Loucy (cell line): ENCODE results near the gene ZFAND3.
A peak's percentile ranks its signal among the peaks of the same experiment; 100 is the strongest.

Experiments used
- H2AFZ ChIP-seq: fragments of 200-600 bp; sonication (generic); 2 replicates; pipeline ENCODE4 v1.6.0; 2016; ENCODE audit warnings: antibody characterized with exemption, mild to moderate bottlenecking, low read length, moderate library complexity
- H3F3A ChIP-seq: fragments of 200-600 bp; 2 replicates; pipeline ENCODE4 v1.6.0; 2016; ENCODE audit warnings: antibody characterized with exemption, low read depth, mild to moderate bottlenecking
- H3K27me3 ChIP-seq: fragments of 200-600 bp; sonication (generic); 2 replicates; pipeline ENCODE4 v1.6.1; 2014; ENCODE audit warnings: low read length, mild to moderate bottlenecking; ENCODE audit not compliant: insufficient read depth, poor library complexity, severe bottlenecking
- H3K36me3 ChIP-seq: fragments of 200-600 bp; sonication (generic); 2 replicates; pipeline ENCODE4 v1.6.1; 2016; ENCODE audit warnings: low read length; ENCODE audit not compliant: insufficient read depth
- H3K4me1 ChIP-seq: fragments of 200-600 bp; sonication (generic); 2 replicates; pipeline ENCODE4 v1.5.1; 2014; ENCODE audit warnings: low read length, mild to moderate bottlenecking; ENCODE audit not compliant: insufficient read depth, poor library complexity, severe bottlenecking
- H3K4me2 ChIP-seq: fragments of 200-600 bp; sonication (generic); 2 replicates; pipeline ENCODE4 v1.6.0; 2014; ENCODE audit warnings: antibody characterized with exemption, low read length, low read depth, mild to moderate bottlenecking; ENCODE audit not compliant: poor library complexity, severe bottlenecking
- H3K4me3 ChIP-seq: fragments of 200-600 bp; sonication (generic); 2 replicates; pipeline ENCODE4 v1.5.1; 2014; ENCODE audit warnings: low read length, mild to moderate bottlenecking, mixed read lengths; ENCODE audit not compliant: poor library complexity, severe bottlenecking
- H3K79me2 ChIP-seq: fragments of 200-600 bp; sonication (generic); 2 replicates; pipeline ENCODE4 v1.6.1; 2014; ENCODE audit warnings: low read length; ENCODE audit not compliant: insufficient read depth
- H3K9ac ChIP-seq: fragments of 200-600 bp; sonication (generic); 2 replicates; pipeline ENCODE4 v1.6.0; 2014; ENCODE audit warnings: mild to moderate bottlenecking, low read depth, low read length, moderate library complexity; ENCODE audit not compliant: poor library complexity, severe bottlenecking
- H3K9me2 ChIP-seq: fragments of 200-600 bp; sonication (generic); replicated peaks from 2 replicates; pipeline ENCODE4 v1.6.1; 2016; ENCODE audit warnings: low read depth, low read length, mixed read lengths
- H3K9me3 ChIP-seq: fragments of 200-600 bp; sonication (generic); 2 replicates; pipeline ENCODE4 v1.6.1; 2014; ENCODE audit warnings: mild to moderate bottlenecking, antibody characterized with exemption, low read length, low read depth; ENCODE audit not compliant: insufficient read depth
- H4K20me1 ChIP-seq: fragments of 200-600 bp; sonication (generic); 2 replicates; pipeline ENCODE4 v1.6.0; 2014; ENCODE audit warnings: antibody characterized with exemption, low read length, mild to moderate bottlenecking; ENCODE audit not compliant: insufficient read depth, poor library complexity, severe bottlenecking
- EZH2phosphoT487 ChIP-seq: fragments of 200-600 bp; IDR thresholded peaks from 2 replicates; pipeline ENCODE4 v1.6.1; 2018; ENCODE audit warnings: antibody characterized with exemption, mild to moderate bottlenecking, moderate library complexity, borderline replicate concordance
- TF ChIP-seq, protein P1 (sequence below): fragments of 200-600 bp; sonication (generic); conservative IDR thresholded peaks from 2 replicates; pipeline ENCODE4 v1.5.1; 2014; ENCODE audit warnings: mild to moderate bottlenecking, antibody characterized with exemption, low read length

The ZFAND3 gene

DNA sequence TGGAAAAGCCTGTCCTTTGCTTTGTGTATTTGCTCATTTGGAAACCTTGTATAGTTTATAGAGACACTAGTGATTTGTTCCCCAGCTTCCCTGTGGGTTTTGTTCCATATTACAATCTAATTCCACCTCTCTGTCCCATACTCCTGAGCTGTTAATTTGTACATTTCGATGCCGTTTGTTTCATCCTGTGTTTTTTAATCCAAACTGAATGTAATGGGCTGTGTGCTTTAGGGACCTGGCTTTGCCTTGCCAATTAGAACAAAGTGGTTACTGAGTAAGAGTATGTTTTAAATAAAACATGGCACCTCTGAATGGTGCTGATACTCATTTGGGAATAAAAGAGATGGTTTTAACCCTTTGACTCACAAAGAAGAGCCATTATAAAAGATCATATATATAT, 122.3 kb downstream of the ZFAND3 start:
- no peak for TF ChIP-seq EZH2phosphoT487
- TF ChIP-seq, protein P1, sequence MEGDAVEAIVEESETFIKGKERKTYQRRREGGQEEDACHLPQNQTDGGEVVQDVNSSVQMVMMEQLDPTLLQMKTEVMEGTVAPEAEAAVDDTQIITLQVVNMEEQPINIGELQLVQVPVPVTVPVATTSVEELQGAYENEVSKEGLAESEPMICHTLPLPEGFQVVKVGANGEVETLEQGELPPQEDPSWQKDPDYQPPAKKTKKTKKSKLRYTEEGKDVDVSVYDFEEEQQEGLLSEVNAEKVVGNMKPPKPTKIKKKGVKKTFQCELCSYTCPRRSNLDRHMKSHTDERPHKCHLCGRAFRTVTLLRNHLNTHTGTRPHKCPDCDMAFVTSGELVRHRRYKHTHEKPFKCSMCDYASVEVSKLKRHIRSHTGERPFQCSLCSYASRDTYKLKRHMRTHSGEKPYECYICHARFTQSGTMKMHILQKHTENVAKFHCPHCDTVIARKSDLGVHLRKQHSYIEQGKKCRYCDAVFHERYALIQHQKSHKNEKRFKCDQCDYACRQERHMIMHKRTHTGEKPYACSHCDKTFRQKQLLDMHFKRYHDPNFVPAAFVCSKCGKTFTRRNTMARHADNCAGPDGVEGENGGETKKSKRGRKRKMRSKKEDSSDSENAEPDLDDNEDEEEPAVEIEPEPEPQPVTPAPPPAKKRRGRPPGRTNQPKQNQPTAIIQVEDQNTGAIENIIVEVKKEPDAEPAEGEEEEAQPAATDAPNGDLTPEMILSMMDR: no peak
- Histone ChIP-seq H4K20me1 (no peaks in the 10 kb centered on the region), H3K9me3 (no peaks in the 10 kb centered on the region), H3K79me2 (peaks cover 88% of the 10 kb centered on the region), H3K9ac (no peak overlapping the region), H3F3A (0 out of 2 replicates have a peak, but pooled peaks cover 7% of the 10 kb centered on the region), H2AFZ (no peak overlapping the region), H3K4me1 (peaks cover 77% of the 10 kb centered on the region), H3K36me3 (no peaks in the 10 kb centered on the region), H3K9me2 (no peaks in the 10 kb centered on the region), H3K4me2 (no peak overlapping the region), H3K4me3 (no peak overlapping the region), H3K27me3 (no peaks in the 10 kb centered on the region)

DNA sequence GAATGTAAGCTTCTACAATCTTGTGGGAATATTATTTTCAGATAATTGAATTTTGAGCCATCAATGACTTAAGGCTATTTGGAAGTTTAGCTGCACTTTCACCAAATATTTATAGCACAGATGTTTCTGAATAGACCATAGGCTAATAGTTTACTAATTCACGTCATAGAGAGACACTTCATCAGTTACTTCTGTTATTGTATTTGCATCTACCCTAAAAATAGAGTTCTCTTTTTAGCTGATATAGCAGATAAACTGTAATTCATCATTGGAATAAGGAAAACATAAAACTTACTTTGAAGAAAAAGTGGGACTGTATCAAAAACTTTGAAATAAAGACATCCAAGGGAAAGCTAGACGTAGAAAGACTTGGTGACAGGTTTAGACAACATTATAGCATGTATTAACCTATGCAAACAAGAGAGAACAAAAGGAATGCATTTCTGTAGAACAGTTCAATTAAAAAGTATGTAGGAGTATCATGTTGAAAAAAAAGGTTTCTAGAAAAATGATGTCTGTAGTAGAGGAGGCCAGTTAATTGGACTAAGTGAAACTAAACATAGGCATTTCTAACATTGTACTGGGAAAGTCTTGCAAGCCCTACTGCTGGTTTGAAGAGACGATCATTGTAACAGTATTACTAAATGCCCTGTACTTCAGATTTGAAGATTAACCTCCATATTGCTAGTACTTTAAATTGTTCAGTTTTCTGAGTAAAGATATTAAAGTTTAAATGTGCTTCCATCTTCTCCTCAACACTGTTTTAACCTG, 123.3 kb downstream of the ZFAND3 start:
- Histone ChIP-seq H2AFZ (no peak overlapping the region), H3K4me3 (no peak overlapping the region), H4K20me1 (no peaks in the 10 kb centered on the region), H3K27me3 (no peaks in the 10 kb centered on the region), H3K4me1 (peaks cover 68% of the 10 kb centered on the region), H3K36me3 (no peaks in the 10 kb centered on the region), H3K9me2 (no peaks in the 10 kb centered on the region), H3F3A (0 out of 2 replicates have a peak, but pooled peaks cover 4% of the 10 kb centered on the region), H3K4me2 (peak overlapping the region; percentile 31), H3K9me3 (no peaks in the 10 kb centered on the region), H3K9ac (peak overlapping the region; percentile 21), H3K79me2 (peaks cover 92% of the 10 kb centered on the region)
- TF ChIP-seq, protein P1: no peak
- no peak for TF ChIP-seq EZH2phosphoT487

DNA sequence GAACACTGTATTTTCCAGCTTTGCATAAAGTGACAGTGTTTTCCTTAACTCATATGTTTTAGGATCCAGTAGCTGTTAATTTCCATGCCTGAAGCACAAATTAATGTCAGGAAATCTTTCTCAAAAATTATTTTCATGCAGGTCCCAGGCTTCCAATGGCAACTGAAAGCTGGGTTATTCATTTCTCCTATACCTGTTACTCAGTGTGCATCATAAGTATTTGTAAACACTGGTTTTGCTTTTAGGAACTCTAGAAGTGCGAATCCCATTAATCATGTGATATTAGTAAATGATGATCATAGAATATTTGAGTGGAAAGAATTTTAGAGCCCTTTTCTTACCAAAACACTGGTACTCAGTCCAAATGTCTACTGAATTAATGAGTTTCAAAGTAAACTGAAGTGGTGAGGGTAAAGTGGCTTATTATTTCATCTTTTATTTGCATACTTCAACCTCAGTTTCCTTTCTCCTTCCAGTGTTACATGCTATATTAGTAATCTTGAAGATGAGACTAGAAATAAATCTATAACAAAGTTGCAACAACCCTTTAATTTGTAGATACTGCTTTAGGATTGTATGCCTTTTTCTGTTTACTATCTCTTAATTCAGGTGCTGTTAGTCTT, 124.0 kb downstream of the ZFAND3 start:
- H3K9me2 ChIP-seq: no peaks in the 10 kb centered on the region
- TF ChIP-seq EZH2phosphoT487: no peak
- TF ChIP-seq, protein P1: no peak
- H3K36me3 ChIP-seq: no peaks in the 10 kb centered on the region
- H3F3A ChIP-seq: no peaks in the 10 kb centered on the region
- no peaks in the 10 kb centered on the region for H3K27me3 ChIP-seq
- H3K79me2 ChIP-seq: peaks cover 92% of the 10 kb centered on the region
- H3K9ac ChIP-seq: peak overlapping the region; percentile 21
- no peaks in the 10 kb centered on the region for H3K9me3 ChIP-seq
- H3K4me1 ChIP-seq: peaks cover 61% of the 10 kb centered on the region
- no peak overlapping the region for H3K4me3 ChIP-seq
- no peak overlapping the region for H2AFZ ChIP-seq
- H4K20me1 ChIP-seq: no peaks in the 10 kb centered on the region
- H3K4me2 ChIP-seq: peak overlapping the region; percentile 31
